IPS-18a (cell line): Measurements from ENCODE around the gene NCAN.

Source experiments
- H3K27ac ChIP-seq: one replicate; pipeline ENCODE4 v1.5.1; 2013; ENCODE audit warnings: low read length
- H3K27me3 ChIP-seq: one replicate; pipeline ENCODE4 v1.6.1; 2013; ENCODE audit warnings: mild to moderate bottlenecking, low read length; ENCODE audit not compliant: control insufficient read depth, insufficient read depth
- H3K36me3 ChIP-seq: one replicate; pipeline ENCODE4 v1.6.1; 2013; ENCODE audit warnings: low read depth, low read length; ENCODE audit not compliant: control insufficient read depth
- H3K4me1 ChIP-seq: one replicate; pipeline ENCODE4 v1.6.1; 2013; ENCODE audit warnings: low read depth, low read length; ENCODE audit not compliant: control insufficient read depth
- H3K4me3 ChIP-seq: one replicate; pipeline ENCODE4 v1.5.1; 2013; ENCODE audit warnings: low read length
- H3K9ac ChIP-seq: one replicate; pipeline ENCODE4 v1.6.1; 2013; ENCODE audit warnings: mild to moderate bottlenecking, low read length, moderate library complexity
- H3K9me3 ChIP-seq: one replicate; pipeline ENCODE4 v1.6.1; 2013; ENCODE audit warnings: low read depth, low read length; ENCODE audit not compliant: control insufficient read depth

Gene NCAN

DNA sequence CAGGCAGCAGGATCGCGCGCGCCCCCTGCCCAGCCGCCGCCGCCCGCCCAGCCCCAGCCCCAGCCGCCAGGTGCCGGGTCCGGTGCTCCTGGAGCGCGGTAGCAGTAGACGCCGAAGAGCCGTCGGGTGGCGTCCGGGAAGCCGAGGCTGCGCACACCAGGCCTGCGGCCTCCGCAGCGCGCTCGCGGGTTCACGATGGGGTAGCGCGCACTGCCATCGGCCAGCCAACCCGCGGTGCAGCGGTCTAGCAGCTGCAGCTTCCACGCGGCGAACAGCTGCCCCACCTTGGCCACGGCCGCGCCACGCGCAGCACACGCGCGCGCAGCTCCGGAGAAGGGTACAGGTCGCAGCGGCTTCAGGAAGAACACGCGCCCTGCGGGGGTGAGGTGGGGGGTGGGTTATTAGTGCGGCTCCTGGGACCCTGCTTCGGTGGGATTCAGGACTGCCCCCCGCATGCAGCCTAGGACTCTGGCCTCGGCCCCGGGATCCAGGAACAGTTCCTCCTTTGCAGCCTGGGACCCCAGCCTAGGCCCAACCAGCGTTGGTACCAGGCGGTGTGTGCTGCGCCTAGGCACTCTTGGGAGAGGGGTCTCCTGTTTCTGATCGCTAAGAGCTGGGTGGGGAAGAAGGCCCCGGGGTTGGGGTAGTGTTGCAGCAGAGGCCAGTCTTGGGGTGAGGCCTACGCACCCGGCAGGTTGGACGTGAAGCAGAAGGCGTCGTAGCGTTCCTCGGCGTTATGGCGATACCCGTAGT is 46.3 kb downstream of the NCAN start:
- Histone ChIP-seq H3K9me3 (no peaks in the 10 kb centered on the region), H3K27ac (no peak overlapping the region), H3K4me1 (peaks cover 4% of the 10 kb centered on the region), H3K36me3 (peaks cover 5% of the 10 kb centered on the region), H3K9ac (no peak overlapping the region), H3K4me3 (no peak overlapping the region), H3K27me3 (peaks cover 20% of the 10 kb centered on the region)

DNA sequence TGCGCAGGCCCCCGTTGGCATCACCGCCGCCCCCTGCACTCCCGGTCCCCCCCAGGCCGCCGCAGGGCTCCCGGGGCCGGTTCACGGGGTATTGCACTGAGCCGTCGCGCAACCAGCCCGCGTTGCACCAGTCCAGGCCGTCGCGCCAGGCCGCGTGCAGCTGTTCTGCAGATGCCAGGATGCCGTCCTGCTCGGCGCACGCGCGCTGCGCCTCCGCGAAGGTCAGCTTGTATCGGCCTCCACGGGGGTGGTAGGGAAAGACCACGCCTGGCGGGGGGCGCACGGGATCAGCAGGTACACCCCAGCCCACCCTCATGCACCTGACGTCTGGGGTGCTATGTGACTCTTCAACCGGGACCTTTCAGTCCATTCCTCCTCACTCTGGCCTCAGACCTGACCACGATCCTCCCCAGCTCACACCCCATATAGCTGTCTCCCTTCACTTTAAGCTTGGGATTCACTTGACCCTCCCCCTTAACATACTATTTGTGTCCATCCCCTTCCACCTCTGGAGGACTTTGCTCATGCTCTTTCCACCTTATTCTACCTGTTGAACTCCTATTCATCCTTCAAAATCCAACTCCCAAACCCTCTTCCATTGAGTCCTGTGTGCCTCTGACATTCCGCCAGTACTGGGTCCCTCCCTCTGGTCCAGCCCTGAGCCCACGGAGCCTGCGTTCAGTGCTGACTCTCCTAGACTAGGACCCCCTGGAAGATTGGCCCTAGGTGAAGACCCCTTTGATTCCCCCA is 47.0 kb downstream of the NCAN start:
- peaks cover 5% of the 10 kb centered on the region for H3K36me3 ChIP-seq
- H3K4me3 ChIP-seq = no peak overlapping the region
- H3K9me3 ChIP-seq = no peaks in the 10 kb centered on the region
- no peak overlapping the region for H3K27ac ChIP-seq
- H3K27me3 ChIP-seq = peaks cover 28% of the 10 kb centered on the region
- peaks cover 4% of the 10 kb centered on the region for H3K4me1 ChIP-seq
- no peak overlapping the region for H3K9ac ChIP-seq

DNA sequence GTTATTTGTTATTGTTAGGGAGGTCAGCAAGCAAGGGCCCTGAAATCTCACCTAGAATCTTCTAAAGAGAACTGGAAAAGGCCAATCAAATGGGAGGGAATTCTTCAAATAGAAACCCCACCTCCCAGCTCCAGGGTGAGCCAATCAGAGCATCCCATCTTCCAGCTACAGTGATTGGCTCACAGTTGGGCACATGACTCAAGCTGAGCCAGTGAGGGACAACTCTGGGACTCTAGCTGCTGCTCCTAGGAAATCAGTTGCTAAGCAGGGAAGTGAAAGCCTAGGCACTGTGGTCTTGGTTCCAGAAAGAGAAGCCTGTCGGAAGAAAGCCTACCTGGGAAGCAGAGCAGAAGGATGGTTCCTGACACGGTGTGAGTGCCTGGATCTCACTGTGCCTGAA is 48.0 kb downstream of the NCAN start:
- Histone ChIP-seq H3K9me3 (no peaks in the 10 kb centered on the region), H3K27ac (no peak overlapping the region), H3K27me3 (peaks cover 31% of the 10 kb centered on the region), H3K4me3 (no peak overlapping the region), H3K9ac (no peak overlapping the region), H3K4me1 (peaks cover 4% of the 10 kb centered on the region), H3K36me3 (peaks cover 5% of the 10 kb centered on the region)

DNA sequence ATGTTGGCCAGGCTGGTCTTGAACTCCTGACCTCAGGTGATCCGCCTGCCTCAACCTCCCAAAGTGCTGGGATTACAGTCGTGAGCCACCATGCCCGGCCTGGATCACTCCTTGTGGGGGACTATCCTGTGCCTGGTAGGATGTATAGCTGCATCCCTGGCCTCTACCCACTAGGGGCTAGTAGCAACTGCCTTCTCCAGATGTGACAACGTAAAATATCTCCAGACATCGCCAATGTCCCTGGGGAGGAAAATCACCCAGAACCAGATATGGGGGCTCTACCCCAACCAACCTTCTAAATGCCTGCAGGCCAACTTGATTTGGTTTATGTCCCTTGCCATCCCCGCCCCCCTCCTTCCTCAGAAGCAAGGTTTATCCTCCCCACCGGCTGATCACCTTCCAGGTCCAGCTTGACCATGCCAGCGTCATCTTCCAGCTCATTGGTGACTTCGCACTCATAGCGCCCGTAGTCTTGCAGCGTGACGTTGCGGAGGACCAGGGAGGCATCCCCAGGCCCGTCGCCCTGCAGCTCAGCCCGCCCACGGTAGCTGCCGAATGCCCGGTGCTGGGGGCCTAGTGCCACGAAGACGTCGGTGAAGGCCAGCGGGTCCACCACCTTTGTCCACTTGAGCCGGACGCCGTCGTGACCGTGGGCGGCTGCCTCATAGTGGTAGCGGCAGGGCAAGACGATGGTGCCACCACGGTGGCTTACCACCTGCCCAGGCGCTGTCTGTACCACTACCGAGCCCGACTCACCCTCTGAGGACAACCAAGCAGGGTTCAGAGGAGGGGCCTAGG is 48.9 kb downstream of the NCAN start:
- peaks cover 31% of the 10 kb centered on the region for H3K27me3 ChIP-seq
- no peak overlapping the region for H3K27ac ChIP-seq
- peaks cover 4% of the 10 kb centered on the region for H3K4me1 ChIP-seq
- no peaks in the 10 kb centered on the region for H3K9me3 ChIP-seq
- peaks cover 5% of the 10 kb centered on the region for H3K36me3 ChIP-seq
- peak overlapping the region; percentile 67 for H3K4me3 ChIP-seq
- H3K9ac ChIP-seq = peak overlapping the region; percentile 49

DNA sequence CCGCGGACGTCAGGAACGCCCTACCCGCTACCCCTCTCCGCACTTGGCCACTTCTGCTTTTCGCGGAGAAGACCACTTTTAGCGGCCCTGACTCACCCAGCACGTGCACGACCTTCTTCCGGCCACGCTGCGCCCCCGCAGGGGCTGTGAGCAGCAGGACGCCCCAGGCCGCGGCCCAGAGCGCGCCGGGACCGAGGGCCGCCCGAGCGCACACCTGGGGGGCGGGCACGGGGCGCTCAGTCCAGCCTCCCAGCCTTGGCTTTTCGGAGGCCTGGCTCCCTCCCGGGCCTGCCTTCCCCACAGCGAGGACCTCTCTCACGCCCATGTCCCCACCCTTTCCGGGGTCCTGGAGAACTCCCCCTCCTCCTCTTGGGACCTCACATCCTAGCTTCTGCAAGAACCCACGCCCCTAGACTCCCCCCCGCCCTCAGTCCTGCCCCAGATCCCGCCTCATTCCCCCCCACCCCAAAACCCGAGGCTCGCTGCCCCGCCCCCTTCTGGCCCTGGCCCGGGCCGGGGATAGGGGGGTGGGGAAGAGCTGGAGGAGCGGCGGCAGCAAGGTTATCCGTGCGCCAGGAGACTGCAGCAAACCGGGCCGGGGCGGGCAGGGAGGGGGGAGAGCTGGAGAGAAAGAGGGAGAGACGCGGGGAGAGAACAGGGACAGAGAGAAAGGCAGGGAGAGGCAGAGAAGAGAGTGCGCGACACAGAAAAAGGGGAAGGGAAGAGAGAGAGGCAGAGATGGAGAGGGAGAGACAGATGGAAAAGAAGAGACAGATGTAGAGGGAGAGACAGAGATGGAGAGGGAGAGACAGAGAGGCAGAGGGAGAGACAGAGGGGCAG is 49.8 kb downstream of the NCAN start:
- H3K36me3 ChIP-seq = peaks cover 5% of the 10 kb centered on the region
- H3K4me1 ChIP-seq = peaks cover 4% of the 10 kb centered on the region
- no peak overlapping the region for H3K27ac ChIP-seq
- H3K27me3 ChIP-seq = peaks cover 31% of the 10 kb centered on the region
- peak overlapping the region; percentile 67 for H3K4me3 ChIP-seq
- no peaks in the 10 kb centered on the region for H3K9me3 ChIP-seq
- peak overlapping the region; percentile 49 for H3K9ac ChIP-seq

DNA sequence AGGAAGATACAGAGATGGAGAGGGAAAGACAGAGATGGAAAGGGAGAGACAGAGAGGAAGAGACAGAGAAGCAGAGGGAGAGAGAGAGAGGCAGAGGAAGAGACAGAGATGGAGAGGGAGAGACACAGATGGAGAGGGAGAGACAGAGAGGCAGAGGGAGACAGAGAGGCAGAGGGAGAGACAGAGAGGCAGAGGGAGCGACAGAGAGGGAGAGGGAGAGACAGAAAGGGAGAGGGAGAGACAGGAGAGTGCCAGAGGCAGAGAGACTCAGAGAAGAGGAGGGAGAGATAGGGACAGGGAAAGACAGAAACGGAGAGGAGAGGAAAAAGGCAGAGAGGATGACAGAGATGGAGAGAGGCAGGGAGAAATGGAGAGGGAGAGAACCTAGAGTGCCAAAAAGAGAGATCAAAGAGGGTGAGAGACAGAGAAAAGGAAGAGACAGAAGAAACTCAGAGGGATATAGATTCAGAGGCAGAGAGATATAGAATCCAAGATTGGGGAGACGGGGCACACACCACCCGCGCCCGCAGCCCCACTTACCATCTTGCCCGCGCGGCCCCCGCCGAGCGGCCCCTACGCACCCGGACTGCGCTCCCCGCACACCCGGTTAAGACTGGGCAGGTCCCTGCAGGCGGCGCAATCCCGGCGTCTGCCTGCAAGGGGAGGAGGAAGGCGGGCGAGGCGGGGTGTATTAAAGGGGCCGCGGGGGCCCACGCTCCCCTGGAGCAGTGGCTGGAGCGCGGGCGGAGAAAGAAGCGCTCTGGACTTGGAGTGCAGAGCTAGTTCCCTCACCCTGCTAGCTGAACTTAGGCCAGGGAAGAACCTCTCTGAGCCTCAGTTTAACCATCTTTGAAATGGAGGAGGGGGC is 50.7 kb downstream of the NCAN start:
- H3K27me3 ChIP-seq = peaks cover 31% of the 10 kb centered on the region
- no peak overlapping the region for H3K27ac ChIP-seq
- H3K9ac ChIP-seq = no peak overlapping the region
- no peaks in the 10 kb centered on the region for H3K36me3 ChIP-seq
- no peaks in the 10 kb centered on the region for H3K9me3 ChIP-seq
- peak overlapping the region; percentile 67 for H3K4me3 ChIP-seq
- peaks cover 4% of the 10 kb centered on the region for H3K4me1 ChIP-seq

DNA sequence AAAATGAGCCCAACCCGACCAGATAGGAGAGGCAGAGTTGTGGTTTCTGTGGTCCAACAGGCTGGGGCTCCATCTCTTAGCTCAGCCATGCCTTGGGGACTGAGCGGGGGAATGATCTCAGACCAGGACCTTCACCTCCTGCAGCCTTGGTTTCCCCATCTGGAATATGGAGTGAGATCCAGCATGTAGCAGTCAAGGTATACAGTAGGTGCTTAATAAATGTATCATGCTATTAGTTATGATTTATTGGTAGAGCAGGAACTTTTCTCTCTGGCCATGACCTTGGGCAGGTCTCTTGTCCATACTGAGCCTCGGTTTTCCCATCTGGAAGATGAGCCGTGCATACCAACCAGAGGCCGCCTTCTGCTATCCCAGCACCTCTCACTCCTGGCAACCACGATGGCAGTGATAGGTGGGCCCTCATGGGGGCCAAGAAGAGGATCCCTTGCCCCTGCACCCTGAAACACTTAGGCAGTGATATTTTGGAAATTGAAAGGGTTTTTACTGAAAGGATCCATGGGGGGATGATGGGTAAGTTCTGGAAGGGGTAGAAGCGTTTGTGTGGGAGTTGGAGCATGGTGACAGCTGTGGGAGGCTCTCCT is 52.2 kb downstream of the NCAN start:
- H3K36me3 ChIP-seq = no peaks in the 10 kb centered on the region

DNA sequence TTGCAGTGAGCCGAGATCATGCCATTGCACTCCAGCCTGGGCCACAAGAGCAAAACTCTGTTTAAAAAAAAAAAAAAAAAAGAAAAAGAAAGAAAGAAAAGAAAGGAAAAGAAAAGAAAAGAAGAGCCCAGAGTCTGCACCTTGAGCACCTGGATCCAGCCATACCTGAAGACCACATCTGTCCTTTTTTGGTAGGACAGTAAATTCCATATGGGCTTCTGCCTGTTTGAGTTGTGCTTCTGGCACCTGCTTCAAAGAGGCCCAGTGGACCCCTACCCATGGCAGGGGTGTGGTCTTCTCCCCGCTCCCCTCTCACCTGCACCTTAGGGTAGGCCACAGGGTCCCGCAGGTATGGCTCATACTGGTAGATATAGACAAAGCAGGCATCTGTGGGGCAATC is 55.5 kb downstream of the NCAN start:
- H3K9ac ChIP-seq = no peak overlapping the region
- H3K9me3 ChIP-seq = no peaks in the 10 kb centered on the region
- no peak overlapping the region for H3K27ac ChIP-seq
- H3K36me3 ChIP-seq = no peaks in the 10 kb centered on the region
- no peak overlapping the region for H3K4me3 ChIP-seq
- H3K27me3 ChIP-seq = peaks cover 20% of the 10 kb centered on the region
- H3K4me1 ChIP-seq = peaks cover under 1% of the 10 kb centered on the region

More for the DNA sequence above, 52.2 kb downstream of the NCAN start:
- H3K9ac ChIP-seq = no peak overlapping the region
- no peak overlapping the region for H3K27ac ChIP-seq
- no peak overlapping the region for H3K4me3 ChIP-seq
- H3K9me3 ChIP-seq = no peaks in the 10 kb centered on the region
- H3K27me3 ChIP-seq = peaks cover 31% of the 10 kb centered on the region
- H3K4me1 ChIP-seq = peaks cover 4% of the 10 kb centered on the region

DNA sequence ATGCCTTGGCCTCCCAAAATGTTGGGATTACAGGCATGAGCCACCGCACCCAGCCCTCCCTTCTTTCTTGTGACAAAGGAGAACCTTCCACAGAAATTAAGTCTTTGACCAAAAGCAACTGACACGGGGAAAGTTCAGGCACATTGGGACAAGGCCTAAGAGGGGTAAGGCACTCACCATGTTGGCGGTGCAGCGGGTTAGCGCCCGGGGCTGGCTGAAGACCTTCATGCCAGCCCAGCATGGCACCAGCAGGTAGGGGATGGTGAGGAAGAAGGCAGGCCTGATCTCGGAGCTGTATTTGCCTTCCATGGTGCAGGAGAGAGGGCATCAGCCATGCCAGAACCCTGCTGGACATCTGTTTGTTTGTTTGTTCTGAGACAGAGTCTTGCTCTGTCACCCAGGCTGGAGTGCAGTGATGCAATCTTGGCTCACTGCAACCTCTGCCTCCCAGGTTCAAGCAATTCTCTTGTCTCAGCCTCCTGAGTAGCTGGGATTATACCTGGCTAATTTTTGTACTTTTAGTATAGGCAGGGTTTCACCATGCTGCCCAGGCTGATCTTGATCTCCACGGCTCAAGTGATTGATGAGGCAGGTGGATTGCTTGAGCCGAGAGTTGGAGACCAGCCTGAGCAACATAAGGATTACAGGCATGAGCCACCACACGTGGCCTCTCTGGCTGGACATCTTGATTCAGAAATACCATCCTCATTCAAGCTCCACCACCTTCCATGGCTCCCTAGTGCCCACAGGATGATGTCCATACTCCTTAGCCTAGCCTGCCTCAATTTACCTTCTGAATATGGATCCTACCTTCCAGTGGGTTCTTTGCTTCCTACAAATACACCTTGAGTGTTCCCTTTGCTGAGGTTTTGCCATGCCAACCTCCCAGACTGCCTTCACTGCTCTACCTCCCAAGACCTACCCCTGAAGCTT is 57.0 kb downstream of the NCAN start:
- Histone ChIP-seq H3K4me1 (peaks cover 4% of the 10 kb centered on the region), H3K36me3 (no peaks in the 10 kb centered on the region), H3K27ac (no peak overlapping the region), H3K4me3 (no peak overlapping the region), H3K9ac (no peak overlapping the region), H3K9me3 (no peaks in the 10 kb centered on the region), H3K27me3 (peaks cover 13% of the 10 kb centered on the region)
